Stimulated activated naive CD8-positive, alpha-beta T cell treated with anti-CD3 and anti-CD28 coated beads, Interleukin-15, Interleukin-2, amounts not matched to agents 100 U/mL and 50 U/mL, for 24 hours (primary cell): ENCODE results near the gene UNC5CL.
A peak's percentile ranks its signal among the peaks of the same experiment; 100 is the strongest.

Source experiments
- ATAC-seq: fragments of 150-1000 bp; cut with Tn5 transposase; one replicate; pipeline ENCODE4 v1.10.0; 2021
- DNase-seq: peaks from one replicate; pipeline ENCODE4 v3.0.0; 2021

The UNC5CL gene

DNA sequence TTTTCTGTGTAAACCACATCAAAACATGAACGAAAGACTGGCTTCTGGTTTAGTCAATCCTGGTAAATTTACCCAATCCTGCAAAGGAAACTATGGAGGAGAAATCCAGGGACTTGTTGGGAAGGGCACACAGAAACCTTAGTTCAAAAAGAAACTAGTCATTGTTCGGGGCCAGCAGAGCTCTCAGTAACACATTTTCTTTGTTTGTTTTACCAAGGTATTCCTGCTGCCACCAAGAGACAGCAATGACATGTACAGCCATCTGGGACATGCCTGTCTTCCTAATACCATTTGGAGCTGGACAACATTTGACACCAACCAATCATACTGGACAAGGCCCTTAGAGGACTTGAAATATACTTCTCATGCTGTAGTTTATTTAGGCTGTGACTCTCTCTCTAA is 24.9 kb upstream of the UNC5CL start:
- ATAC-seq (no peak), DNase-seq (no peak)

DNA sequence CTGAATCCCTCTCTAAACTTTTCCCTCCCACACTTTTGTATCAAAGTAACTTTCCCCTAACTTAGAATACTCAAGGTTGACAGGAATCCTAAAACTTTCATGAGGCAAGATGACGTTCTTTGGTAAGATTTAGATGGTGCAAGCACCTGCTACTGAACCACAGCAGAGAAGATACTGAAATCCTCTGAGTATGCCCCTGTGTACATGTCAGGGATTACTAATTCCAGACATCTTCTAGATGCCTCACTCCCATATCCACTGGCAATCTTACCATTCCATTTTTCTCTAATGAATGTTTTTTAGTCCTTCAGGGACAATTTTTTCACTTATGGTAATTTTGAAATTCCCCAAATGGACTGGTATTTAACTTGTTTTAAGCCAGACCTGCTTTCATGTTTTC is 23.0 kb upstream of the UNC5CL start:
- ATAC-seq: no peak

DNA sequence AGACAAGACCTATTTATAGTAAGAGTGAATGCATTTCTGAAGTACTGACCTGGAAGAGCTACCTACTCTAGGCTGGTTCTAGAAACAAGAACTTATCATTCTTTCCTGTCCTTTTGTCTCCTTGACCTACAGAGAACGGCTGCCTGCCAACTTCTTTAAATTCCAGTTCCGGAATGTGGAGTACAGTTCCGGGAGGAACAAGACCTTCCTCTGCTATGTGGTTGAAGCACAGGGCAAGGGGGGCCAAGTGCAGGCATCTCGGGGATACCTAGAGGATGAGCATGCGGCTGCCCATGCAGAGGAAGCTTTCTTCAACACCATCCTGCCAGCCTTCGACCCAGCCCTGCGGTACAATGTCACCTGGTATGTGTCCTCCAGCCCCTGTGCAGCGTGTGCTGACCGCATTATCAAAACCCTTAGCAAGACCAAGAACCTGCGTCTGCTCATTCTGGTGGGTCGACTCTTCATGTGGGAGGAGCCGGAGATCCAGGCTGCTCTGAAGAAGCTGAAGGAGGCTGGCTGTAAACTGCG is 22.2 kb upstream of the UNC5CL start:
- DNase-seq (no peak), ATAC-seq (no peak)

More for the DNA sequence above, 23.0 kb upstream of the UNC5CL start:
- no peak for DNase-seq

DNA sequence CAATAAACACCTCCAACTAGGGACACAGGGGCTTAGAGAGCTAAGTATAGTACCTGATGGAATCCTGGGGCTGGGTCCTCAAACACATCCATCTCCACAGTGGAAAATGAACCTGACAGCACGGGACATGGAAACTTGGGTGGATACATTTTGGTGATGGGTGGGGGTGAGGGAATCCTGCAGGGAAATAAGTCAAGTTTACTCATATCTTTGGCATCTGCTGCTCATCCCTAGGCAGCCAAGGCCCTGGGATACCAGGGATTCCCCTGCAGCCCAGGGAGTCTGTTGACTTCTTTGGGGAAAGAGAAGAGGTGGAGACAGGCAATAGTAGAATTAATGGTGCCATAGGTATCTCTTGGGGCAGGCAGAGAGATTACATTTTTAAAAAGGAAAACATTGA is 20.5 kb upstream of the UNC5CL start:
- ATAC-seq: no peak

DNA sequence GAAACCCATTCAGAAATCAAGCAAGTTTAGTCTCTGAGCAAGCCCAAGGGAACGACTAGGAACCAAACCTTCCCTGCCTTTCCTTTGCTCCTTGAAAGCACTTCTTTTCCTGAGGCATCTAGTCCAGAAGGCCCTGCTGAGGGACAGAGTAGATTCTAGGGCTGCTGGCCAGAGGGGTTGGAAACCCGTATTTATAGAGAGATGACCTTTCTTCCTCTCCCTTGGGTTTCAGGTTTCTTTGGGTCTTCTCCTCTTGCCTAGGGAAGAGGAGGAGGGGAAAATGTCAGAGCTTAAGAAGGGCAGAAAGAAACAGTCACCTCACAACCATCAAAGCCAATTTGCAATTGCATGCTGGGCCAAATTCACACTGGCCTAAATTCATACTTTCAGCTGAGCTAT is 19.8 kb upstream of the UNC5CL start:
- ATAC-seq (no peak), DNase-seq (no peak)

More for the DNA sequence above, 20.5 kb upstream of the UNC5CL start:
- DNase-seq: no peak

DNA sequence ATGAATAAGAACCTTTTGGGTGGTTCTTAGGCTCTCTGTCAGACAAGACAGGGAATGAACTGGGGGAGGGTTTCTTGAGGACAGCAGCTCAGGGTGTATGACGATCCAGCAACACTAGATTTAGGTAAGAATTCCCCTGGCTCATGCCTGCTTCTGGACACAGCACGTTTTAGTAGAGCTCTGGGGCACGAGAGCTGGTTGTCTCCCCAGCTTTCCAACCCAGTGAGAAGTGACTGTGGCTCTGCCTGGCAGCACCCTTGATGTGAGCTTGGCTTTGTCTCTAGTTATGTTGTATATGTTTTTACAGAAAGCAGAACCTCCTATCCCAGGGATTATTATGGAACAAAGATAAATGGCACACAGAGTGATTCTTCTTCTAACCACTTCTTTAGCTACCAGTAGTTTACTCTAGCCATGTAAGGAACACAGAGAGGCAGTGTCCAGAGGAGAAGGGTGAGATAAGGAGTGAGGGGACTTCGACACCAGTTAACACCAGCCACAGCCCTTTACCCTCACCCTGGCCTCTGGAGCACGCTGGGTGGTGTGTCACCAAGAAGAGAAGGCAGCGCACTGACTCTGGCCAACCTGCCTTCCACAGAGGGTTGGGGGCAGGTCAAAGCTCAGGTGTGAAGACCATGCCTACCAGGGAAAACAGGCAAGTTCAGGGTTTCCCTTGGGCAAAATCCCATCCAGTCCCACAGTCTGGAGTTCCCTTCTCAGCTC is 17.9 kb upstream of the UNC5CL start:
- ATAC-seq: no peak
- DNase-seq: no peak

DNA sequence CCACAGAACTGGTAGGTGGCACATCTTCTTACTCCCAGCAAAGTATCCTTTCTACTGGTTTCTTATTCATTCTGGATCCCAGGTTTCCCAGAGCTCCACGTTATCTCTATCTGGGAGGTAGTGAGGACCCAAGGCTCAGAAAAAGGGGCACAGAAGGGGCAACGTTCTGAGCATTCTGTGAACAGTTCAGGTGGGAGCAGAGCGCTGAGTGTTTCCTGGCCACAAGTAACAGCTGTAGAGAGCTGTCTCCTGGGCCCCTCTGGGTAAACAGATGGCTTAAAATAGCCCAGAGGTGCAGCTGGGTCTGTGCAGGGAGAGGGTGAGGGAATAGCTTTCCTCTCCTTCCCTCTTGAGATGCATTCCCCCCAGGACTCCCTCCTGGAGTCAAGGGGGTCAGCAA is 16.1 kb upstream of the UNC5CL start:
- no peak for ATAC-seq
- DNase-seq: no peak

DNA sequence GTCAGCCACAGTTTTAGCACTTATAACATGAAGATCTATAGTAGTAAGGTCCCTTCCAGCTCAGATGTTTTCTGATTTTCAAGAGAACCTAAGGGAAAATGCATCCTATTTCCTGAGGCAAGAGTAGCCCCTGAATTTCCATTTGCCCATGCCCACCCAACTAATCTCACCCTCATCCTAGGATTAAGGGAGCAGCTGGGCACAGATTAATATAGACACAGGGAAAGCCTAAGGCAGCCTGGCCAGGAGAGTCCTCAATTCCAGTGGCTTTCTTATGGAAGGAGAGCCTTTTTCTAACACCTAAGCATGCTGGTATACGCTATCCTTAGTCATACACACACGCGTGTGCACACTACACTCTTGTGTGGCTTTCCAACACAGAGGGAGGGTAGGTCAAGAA is 15.5 kb upstream of the UNC5CL start:
- ATAC-seq (no peak), DNase-seq (no peak)

DNA sequence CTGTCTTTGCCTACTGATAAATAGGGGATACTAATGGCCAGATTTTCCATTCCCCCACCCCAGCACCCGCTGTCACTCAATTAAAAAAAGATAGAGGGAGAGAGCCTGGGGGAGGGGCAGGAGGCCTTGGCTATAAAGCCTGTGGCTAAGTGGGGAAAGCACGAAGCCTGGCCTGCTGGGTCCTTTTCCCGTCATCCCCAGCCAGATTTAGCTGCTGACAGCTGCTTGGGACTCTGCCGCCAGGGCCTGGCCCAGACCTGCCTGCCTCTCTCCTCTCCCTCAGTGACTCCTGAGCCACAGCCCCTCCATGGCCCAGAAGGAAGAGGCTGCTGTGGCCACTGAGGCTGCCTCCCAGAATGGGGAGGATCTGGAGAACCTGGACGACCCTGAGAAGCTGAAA is 14.0 kb upstream of the UNC5CL start, which contains the start of gene APOBEC2:
Gene APOBEC2, plus strand, starts transcription at position 162 of the 400 bp plus-strand sequence. Its CDS starts 146 bp downstream, at position 308.
- no peak for DNase-seq
- no peak for ATAC-seq

DNA sequence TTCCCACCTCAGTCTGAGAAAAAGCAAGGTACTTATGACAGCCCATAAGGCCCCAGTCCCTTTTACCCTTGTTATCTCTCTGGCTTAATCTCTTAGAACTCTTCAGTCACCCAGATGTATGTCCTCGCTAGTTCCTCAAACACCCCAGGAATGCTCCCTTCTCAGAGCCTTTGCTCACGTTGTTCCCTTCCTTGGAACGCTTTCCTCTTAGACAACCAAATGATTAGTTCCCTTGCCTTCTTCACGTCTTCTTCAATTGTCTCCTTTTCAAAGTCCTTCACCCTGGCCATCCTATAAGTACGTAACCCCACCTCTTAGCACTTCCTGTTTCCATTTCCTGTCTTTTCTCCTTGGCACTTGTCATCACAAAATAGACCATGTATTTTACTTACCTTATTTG is 12.9 kb upstream of the UNC5CL start:
- peak; percentile 30 for ATAC-seq
- no peak for DNase-seq

DNA sequence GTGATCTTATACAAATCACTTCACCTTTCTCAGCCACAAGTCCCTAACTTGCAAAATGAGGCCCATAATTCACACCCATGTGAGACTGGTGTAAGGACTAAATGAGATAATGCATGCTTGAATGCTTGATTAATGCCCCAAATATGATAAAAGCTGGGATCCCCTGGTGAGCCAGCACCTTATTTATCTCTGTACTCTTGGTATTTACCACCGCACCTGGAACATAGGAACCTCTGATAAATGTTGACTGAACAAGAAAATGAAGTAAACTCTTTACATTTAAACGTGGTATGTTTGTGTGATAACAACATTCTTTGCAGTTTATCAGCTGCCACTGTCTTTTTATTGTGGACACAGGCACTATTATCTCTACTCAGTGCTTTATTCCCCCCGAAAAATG is 11.5 kb upstream of the UNC5CL start:
- DNase-seq: no peak
- no peak for ATAC-seq

DNA sequence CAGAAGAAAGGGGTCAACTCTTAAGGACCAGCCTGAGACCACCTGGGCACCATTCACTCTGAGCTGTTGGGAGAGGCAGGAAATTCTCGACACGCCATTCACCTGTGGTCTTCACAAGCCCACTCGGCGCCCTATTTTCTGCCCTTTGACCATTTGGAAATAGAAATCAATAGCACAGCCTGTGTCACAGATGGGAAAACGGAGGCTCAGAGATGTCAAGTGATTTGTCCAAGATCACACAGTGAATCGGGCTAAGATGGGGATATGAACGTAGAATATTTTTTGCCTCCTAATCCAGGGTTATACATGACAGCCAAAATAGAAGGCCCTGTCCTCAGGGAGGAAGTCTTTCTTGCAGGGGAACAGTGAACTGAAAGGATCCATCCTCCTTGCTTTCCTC is 10.9 kb upstream of the UNC5CL start:
- no peak for DNase-seq
- no peak for ATAC-seq

DNA sequence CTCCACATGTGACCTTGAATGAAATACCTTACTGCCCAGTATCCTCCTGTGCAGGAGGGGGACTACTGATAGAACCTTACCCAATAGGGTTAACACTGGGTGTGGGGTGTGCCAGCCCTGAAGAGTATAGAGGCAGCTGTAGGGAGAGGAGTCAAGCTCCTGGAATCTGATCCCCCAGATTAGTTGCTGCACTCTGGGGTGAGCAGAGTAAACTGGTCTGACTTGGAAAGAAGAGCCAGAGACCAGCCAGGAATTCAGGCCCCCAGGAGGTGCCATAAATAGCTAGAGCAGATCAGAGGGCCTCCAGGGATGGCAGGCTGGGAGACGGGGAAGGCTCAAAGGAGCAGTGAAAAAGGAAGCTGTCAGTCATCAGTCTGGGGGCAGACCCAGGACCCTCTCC is 10.5 kb upstream of the UNC5CL start:
- ATAC-seq (no peak), DNase-seq (no peak)

DNA sequence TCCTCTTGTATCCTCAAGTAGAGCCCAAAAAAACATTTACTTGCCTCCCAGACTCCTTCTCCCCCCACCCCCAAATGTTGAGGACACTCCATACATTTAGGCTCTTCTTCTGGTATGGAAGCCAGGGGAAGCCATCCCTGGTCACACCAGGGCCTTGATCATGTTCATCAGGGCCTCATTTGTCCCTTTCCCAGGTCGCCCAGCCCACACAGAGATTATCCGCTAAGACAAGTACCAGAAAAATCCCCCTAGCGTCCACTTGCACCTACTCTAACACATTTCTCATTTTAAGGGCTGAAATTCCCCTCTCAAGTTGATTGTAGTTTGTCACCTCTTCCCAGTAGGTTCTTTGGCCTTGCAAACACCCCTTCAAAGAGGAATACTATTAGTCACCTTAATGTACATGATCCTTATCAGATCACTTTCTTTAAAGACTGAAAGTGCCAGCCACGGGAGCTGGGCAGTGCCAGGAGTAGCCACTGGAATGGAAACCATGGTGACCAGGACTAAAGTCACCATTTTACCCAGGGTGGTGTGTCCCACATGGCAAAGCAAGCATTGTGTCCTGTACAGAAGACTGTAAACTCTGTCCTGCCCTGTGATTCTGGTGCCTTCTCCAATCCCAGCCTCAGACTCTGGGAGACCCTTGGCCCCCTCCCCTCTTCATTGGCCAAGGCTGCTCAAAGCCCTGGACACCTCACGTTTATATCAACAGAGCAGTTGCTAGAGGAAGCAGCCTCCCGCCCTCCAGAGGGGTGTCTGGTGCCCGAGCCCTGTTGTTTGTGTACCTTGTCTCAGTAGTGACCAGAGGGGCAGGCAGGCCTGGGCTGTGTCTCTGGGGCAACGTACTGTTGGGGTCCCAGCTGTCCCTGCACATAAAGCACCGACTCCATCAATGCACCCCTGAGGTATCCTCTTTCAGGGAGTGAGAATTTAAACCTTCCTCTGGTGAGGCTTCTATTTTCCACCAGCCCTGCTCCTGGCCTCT is 9.0 kb upstream of the UNC5CL start:
- ATAC-seq (no peak), DNase-seq (no peak)

DNA sequence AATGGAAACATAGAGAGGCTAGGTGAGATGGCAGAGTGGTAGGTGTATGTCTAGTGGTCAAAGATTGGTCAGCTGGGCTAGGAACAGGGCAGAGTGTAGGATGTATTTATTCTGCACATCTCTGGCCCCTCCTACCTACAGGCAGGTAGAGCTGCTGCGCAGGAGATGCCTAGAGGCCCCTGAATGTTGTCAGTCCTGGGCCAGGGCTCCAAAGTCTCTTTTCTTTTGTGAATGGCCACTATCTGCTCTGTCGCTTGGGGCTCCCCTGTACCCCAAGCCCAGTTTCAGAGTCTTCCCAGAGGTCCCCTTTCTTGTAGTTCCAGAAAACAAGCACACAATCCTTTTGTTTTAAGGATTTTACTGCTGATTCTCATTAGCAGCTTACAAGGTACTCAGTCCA is 8.3 kb upstream of the UNC5CL start:
- ATAC-seq: no peak
- DNase-seq: no peak

DNA sequence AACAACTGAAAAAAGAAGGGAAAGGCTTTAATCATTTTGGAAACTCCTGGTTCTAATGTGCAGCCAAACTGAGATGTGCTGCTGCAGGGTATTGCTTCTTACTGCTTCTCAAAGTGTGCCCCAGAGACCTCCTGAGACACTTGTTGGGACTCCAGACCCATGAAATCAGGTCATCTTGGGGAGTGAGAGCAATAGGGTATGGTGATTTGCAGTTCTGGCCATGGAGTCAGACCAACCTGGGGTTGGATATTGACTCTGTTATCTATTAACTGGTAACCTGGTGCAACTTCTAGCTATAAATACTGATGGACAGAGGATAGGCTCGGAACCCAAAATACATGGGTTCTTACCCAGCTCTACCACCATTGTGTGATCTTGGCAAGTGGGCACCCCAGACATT is 7.1 kb upstream of the UNC5CL start:
- DNase-seq (no peak), ATAC-seq (no peak)

DNA sequence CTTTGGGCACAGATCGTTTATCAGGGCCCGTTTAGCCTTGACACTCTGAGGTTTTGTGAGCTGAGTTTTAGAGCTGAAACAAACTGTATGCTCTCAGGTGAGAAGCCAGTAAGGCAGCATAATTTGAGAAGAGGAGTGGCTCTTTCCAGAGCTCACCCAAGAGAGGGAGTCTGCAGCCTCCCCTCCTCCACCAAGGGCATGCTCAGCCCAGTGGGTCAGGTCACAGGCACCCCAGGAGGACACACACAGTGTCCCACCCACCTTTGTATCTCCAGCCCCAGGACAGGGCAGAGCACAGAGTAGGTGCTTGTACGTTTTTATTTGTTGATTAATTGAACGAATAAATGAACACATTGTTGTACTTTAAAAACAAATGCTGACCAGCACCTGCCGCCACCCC is 6.6 kb upstream of the UNC5CL start:
- DNase-seq (no peak), ATAC-seq (no peak)

DNA sequence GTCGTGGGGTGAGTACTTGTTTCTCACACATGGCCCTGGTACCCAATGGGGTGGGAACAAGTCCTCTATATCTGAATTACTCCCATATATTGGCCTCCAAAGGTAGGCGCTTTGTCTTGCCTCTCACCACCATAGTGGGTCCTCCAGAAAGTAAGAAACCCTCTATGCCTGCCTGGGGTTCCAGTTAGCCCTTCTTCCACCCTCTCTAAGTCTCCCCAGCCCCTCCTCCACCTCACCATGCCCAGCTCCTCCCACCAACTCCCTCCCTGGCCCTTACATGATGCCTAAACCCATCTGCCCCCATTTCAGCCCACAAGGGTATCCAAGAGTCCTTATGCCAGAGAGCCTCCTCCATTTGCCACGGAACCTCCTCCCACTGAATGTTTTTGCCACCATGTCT is 4.1 kb upstream of the UNC5CL start:
- DNase-seq (no peak), ATAC-seq (no peak)

DNA sequence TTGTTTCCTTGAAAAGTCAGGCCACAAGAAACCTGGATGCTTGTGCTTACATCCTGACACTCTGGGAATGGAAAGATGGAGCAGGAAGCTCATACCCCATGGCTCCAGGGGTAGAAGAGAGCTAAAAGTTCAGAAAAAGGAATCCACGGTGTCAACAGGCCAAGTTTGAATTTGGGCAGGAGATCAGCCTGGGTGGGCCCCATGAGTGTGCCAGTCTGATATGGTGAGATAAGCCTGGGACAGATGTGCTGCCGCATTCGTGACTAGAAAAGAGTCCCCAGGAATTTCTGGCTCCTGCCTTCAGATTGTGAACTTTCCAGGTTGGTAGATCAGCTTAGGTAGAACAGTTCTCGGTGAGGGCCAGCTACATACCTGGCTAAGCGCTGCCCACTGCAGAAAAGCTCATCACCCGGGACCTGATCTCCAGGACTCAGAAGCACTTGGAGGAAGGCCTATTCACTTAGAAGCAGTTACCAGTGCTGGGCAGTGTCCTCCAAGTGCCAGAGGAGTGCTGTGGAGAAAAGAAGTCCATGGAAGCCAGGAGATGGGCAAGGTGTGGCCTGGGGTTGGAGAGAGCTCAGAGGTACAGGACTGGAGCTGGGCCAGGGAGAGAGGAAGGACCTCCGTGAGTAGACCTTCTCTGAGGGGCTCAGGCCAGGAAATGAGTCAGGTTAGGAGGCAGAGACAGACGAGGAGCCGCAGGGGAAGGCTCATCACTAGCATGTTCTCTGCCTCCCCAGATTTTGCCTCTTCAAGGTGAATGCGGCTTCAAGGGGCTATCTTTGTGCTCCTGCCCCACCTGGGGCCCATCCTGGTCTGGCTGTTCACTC is 3.4 kb upstream of the UNC5CL start, which contains the start of gene TSPO2:
Gene TSPO2, plus strand, starts transcription at position 242 of the 830 bp plus-strand sequence. Its CDS starts 519 bp downstream, at position 761.
- no peak for ATAC-seq
- DNase-seq: no peak

DNA sequence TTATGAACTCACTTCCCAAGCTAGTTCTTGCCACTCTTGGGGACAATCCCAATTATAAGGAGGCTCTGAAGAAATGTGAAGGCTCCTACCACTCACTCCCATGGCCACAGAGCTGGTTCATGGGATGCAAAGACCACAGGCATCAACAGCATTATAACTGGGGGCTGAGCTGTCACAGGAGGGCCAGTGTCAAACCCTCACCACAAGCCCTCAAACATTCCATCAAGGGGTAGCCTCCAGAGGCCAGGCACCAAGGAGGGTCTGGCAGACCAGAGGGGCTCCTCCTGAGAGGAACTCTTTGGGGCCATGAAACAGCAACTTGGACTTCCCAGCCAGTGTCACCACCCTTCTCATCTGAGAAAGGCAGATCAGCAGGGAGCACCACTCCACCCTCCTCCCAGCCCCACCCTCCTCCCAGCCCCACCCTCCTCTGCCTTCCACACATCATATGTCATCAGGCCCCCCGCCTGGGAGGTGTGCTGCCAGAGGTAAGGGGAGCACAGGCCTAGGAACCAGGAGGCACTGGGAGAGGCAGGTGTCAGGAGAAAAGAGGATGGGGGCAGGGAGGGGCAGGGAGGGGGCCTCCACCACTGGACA is 2.0 kb upstream of the UNC5CL start:
- ATAC-seq: peak; percentile 17
- DNase-seq: no peak

DNA sequence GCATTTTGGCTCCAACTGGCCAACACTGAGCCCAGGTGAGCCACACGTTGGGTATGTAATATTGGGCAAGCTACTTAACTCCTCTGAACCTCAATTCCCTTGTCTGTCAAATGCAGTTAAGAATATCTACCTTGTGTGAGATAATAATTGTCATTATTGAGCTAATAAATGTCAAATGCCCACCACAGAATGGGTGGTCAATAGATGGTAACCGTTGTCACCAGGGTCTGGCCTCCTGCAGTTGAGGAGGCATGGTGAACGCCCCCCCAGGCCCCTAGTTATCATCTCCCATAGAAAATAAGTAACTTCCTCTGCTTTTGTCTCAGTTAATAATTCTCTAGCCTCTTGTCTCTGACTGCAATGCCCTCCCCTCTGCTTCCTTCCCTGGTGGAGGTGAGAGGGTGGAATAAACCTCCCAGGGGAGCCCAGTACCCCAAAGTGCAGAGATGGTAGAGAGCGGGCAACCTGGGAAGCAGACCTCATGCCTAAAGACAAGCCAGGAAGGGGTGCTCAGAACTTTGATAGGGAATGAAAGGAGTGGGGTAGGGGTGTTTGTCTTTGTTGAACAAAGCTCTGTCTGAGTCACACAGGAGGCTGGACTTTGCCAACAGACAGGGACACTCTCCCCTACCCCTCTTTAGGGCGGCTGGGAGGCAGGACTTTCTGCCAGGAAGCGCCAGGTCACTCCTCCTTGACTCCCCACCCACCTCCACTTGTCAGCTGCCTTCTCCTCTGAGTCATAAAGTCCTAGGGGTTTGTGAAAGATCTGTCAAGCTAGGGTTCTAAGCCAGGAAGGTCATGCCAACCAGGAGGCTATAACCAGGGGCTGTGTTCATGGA is 1.3 kb upstream of the UNC5CL start:
- DNase-seq: peak; percentile 17
- peak; percentile 47 for ATAC-seq
